Transverse colon (tissue), 4 donors: ENCODE data around the gene JAZF1.

Source experiments
- POLR2AphosphoS5 ChIP-seq, 3 donors: sonication (generic); formaldehyde crosslinking; IDR thresholded peaks; one replicate each; pipeline ENCODE4 v1.6.1; 2016; ENCODE audit warnings: antibody characterized with exemption in 3 of 3
- TF ChIP-seq, protein P1 (sequence below), 5 experiments: fragments of 200-600 bp in 3 of 5; fragments of 450-650 bp in 2 of 5; sonication (generic) in 3 of 5; IDR thresholded peaks; 1 replicate in 2 of 5; 2 replicates in 3 of 5; pipeline ENCODE4 v1.5.1; 2016 to 2017; ENCODE audit warnings: antibody characterized with exemption in 5 of 5, inconsistent platforms in 3 of 5, mild to moderate bottlenecking in 2 of 5, moderate library complexity in 1 of 5

DNA sequence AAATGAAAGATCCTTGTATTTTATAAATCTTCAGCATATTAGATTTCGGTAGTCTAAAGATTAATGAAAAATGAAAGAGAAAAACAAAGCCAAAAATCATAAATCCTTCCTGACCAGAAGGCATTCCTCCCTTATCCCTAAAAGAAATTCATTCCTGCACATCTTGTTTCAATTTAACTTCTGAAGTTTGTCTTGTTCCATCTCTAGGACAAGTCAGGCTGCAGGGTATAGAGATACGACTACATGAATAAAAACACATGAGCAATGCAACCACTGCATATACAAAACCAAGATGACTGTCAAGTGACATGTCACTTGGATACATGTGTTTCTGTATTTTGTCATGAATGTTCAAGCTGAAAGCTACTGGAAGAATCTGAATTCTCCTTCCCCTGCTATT is 214.9 kb downstream of the JAZF1 start:
- TF ChIP-seq, protein P1, sequence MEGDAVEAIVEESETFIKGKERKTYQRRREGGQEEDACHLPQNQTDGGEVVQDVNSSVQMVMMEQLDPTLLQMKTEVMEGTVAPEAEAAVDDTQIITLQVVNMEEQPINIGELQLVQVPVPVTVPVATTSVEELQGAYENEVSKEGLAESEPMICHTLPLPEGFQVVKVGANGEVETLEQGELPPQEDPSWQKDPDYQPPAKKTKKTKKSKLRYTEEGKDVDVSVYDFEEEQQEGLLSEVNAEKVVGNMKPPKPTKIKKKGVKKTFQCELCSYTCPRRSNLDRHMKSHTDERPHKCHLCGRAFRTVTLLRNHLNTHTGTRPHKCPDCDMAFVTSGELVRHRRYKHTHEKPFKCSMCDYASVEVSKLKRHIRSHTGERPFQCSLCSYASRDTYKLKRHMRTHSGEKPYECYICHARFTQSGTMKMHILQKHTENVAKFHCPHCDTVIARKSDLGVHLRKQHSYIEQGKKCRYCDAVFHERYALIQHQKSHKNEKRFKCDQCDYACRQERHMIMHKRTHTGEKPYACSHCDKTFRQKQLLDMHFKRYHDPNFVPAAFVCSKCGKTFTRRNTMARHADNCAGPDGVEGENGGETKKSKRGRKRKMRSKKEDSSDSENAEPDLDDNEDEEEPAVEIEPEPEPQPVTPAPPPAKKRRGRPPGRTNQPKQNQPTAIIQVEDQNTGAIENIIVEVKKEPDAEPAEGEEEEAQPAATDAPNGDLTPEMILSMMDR (IDR thresholded peaks at IDR 0.05) = no peak
- no peak for TF ChIP-seq POLR2AphosphoS5 (IDR thresholded peaks at IDR 0.05)
